Cardiac atrium fibroblast (primary cell): ENCODE data around the gene AHR. TPM values are rescaled to one million over a fixed set of nuclear protein-coding genes. Genes with fewer than 3 reads are reported as not detected.

Source experiments
- total RNA-seq: library from RNA; depleted of rRNA; stranded (reverse); fragments of >200 nt; gene quantifications from 2 replicates; pipeline ENCODE4 v1.2.3, GENCODE V29; 2015

Gene AHR
- 245 and 387 TPM in 2 replicates for total RNA-seq

GRCh38 chr7:17298102-17298839, at the start of gene AHR:
Gene AHR, plus strand, starts transcription at chr7:17298652. Its CDS starts 613 bp downstream, at chr7:17299265.

